HG03558 (cell line): ENCODE results near the gene BSND.
"Not testable (repeated sequence)": the region's sequence is repeated elsewhere in the genome, so short reads cannot be mapped to it uniquely, and the experiment has no call there.

Experiments used
- ATAC-seq: cut with Tn5 transposase; IDR thresholded peaks from one replicate; pipeline ENCODE4 v1.9.1; 2021; ENCODE audit warnings: moderate number of reproducible peaks; ENCODE audit not compliant: unreplicated experiment; ENCODE audit errors: extremely low read depth

The BSND gene

GRCh38 chr1:55010887-55011217, 12.1 kb downstream of the BSND start:
- no peak for ATAC-seq

- no peak for ATAC-seq
These were observed 13.9 kb downstream of the BSND start for GRCh38 chr1:55012661-55013060.

GRCh38 chr1:55015123-55015522, 16.4 kb downstream of the BSND start:
- ATAC-seq = no peak

GRCh38 chr1:55015731-55016620, 17.2 kb downstream of the BSND start:
- ATAC-seq = no peak

GRCh38 chr1:55018395-55018794, 19.7 kb downstream of the BSND start:
- no peak for ATAC-seq

GRCh38 chr1:55021942-55022546, 23.3 kb downstream of the BSND start:
- no peak for ATAC-seq

GRCh38 chr1:55024163-55024562, 25.4 kb downstream of the BSND start:
- not testable (repeated sequence) for ATAC-seq

- not testable (repeated sequence) for ATAC-seq
These were observed 27.9 kb downstream of the BSND start for GRCh38 chr1:55026682-55027081.

GRCh38 chr1:55031098-55031497, 32.4 kb downstream of the BSND start:
- ATAC-seq = not testable (repeated sequence)

- no peak for ATAC-seq
These were observed 34.5 kb downstream of the BSND start for GRCh38 chr1:55033265-55033614.

GRCh38 chr1:55034476-55035133, 35.9 kb downstream of the BSND start:
- ATAC-seq = no peak

- no peak for ATAC-seq
These were observed 37.2 kb downstream of the BSND start for GRCh38 chr1:55035904-55036303.

- ATAC-seq = no peak
These were observed 39.2 kb downstream of the BSND start for GRCh38 chr1:55037733-55038551.

- no peak for ATAC-seq
These were observed 39.8 kb downstream of the BSND start for GRCh38 chr1:55038552-55038838.

- ATAC-seq = no peak
These were observed 40.2 kb downstream of the BSND start for GRCh38 chr1:55038974-55039341.

- ATAC-seq = no peak
These were observed 40.8 kb downstream of the BSND start, which contains the start of gene PCSK9 for GRCh38 chr1:55039342-55040082. TSS of gene PCSK9 (plus strand) at chr1:55039548. CDS start at chr1:55039838, 290 bp downstream.

- no peak for ATAC-seq
These were observed 41.6 kb downstream of the BSND start for GRCh38 chr1:55040083-55040932.

- ATAC-seq = no peak
These were observed 42.3 kb downstream of the BSND start for GRCh38 chr1:55040933-55041494.

GRCh38 chr1:55041613-55042012, 42.9 kb downstream of the BSND start:
- ATAC-seq = no peak
